KMS-11 (cell line): ENCODE results near the gene NSG2.

Source experiments
- H2AFZ ChIP-seq: fragments of 200-600 bp; sonication (generic); 2 replicates; pipeline ENCODE4 v1.6.1; 2016; ENCODE audit warnings: antibody characterized with exemption, mixed run types, low read depth
- H3K27ac ChIP-seq: fragments of 200-600 bp; sonication (generic); 2 replicates; pipeline ENCODE4 v1.6.1; 2016; ENCODE audit warnings: mild to moderate bottlenecking, mixed run types
- H3K27me3 ChIP-seq: fragments of 200-600 bp; sonication (generic); 2 replicates; pipeline ENCODE4 v1.6.1; 2017; ENCODE audit warnings: mild to moderate bottlenecking, low read depth, mixed run types, moderate library complexity; ENCODE audit not compliant: insufficient read depth
- H3K36me3 ChIP-seq: fragments of 200-600 bp; sonication (generic); 2 replicates; pipeline ENCODE4 v1.6.1; 2017; ENCODE audit warnings: mild to moderate bottlenecking, mixed run types; ENCODE audit not compliant: insufficient read depth
- H3K4me1 ChIP-seq: fragments of 200-600 bp; sonication (generic); 2 replicates; pipeline ENCODE4 v1.6.1; 2016; ENCODE audit warnings: mild to moderate bottlenecking, low read depth, mixed run types; ENCODE audit not compliant: poor library complexity, severe bottlenecking
- H3K4me2 ChIP-seq: fragments of 200-600 bp; sonication (generic); 2 replicates; pipeline ENCODE4 v1.7.0; 2016; ENCODE audit warnings: mild to moderate bottlenecking, mixed run types
- H3K4me3 ChIP-seq: fragments of 200-600 bp; sonication (generic); IDR thresholded peaks from 2 replicates; pipeline ENCODE4 v1.6.1; 2017; ENCODE audit warnings: low read depth, low read length, mixed read lengths; ENCODE audit not compliant: insufficient read depth
- H3K79me2 ChIP-seq: fragments of 200-600 bp; sonication (generic); 2 replicates; pipeline ENCODE4 v1.6.1; 2016; ENCODE audit warnings: low read depth, mixed run types; ENCODE audit not compliant: insufficient read depth
- H3K9ac ChIP-seq: fragments of 200-600 bp; sonication (generic); 2 replicates; pipeline ENCODE4 v1.6.1; 2016; ENCODE audit warnings: mild to moderate bottlenecking, mixed run types
- H4K20me1 ChIP-seq: fragments of 200-600 bp; sonication (generic); 2 replicates; pipeline ENCODE4 v1.6.1; 2016; ENCODE audit warnings: mild to moderate bottlenecking, mixed run types; ENCODE audit not compliant: insufficient read depth
- CTCF ChIP-seq: fragments of 200-600 bp; sonication (generic); conservative IDR thresholded peaks from 2 replicates; pipeline ENCODE4 v1.6.1; 2017; ENCODE audit warnings: low read depth, mild to moderate bottlenecking, antibody characterized with exemption, low read length, moderate library complexity, mixed read lengths

The NSG2 gene

GRCh38 chr5:174067499-174067898 is 22.0 kb downstream of the NSG2 start:
- no peak overlapping the region for H3K4me3 ChIP-seq
- H3K79me2 ChIP-seq, result no peaks in the 10 kb centered on the region
- H3K36me3 ChIP-seq, result no peaks in the 10 kb centered on the region
- peaks cover 6% of the 10 kb centered on the region for H3K4me1 ChIP-seq
- peak overlapping the region; percentile 12; the same call in 1 of the 2 replicates for H3K4me2 ChIP-seq
- no peak overlapping the region for H2AFZ ChIP-seq
- H4K20me1 ChIP-seq, result no peaks in the 10 kb centered on the region
- H3K27ac ChIP-seq, result no peak overlapping the region
- no peak overlapping the region for H3K9ac ChIP-seq
- TF ChIP-seq CTCF, result no peak
- H3K27me3 ChIP-seq, result no peaks in the 10 kb centered on the region

- Histone ChIP-seq H3K9ac (no peak overlapping the region), H3K4me1 (peaks cover 6% of the 10 kb centered on the region), H3K27me3 (no peaks in the 10 kb centered on the region), H3K79me2 (no peaks in the 10 kb centered on the region), H3K4me3 (no peak overlapping the region), H3K36me3 (no peaks in the 10 kb centered on the region), H2AFZ (no peak overlapping the region), H3K27ac (no peak overlapping the region), H3K4me2 (no peak overlapping the region), H4K20me1 (no peaks in the 10 kb centered on the region)
- no peak for TF ChIP-seq CTCF
Observed at GRCh38 chr5:174071484-174071883, 26.0 kb downstream of the NSG2 start.

GRCh38 chr5:174073122-174073660 is 27.7 kb downstream of the NSG2 start:
- no peaks in the 10 kb centered on the region for H3K4me1 ChIP-seq
- TF ChIP-seq CTCF, result no peak

GRCh38 chr5:174074369-174074768 is 28.9 kb downstream of the NSG2 start:
- Histone ChIP-seq H2AFZ (no peak overlapping the region), H3K36me3 (no peaks in the 10 kb centered on the region), H3K9ac (no peak overlapping the region), H3K27me3 (no peaks in the 10 kb centered on the region), H3K79me2 (no peaks in the 10 kb centered on the region), H3K27ac (no peak overlapping the region), H4K20me1 (no peaks in the 10 kb centered on the region), H3K4me1 (no peaks in the 10 kb centered on the region), H3K4me3 (no peak overlapping the region), H3K4me2 (no peak overlapping the region)
- no peak for TF ChIP-seq CTCF

More at GRCh38 chr5:174073122-174073660, 27.7 kb downstream of the NSG2 start:
- Histone ChIP-seq H2AFZ (no peak overlapping the region), H3K79me2 (no peaks in the 10 kb centered on the region), H4K20me1 (no peaks in the 10 kb centered on the region), H3K4me3 (no peak overlapping the region), H3K27me3 (no peaks in the 10 kb centered on the region), H3K4me2 (no peak overlapping the region), H3K9ac (no peak overlapping the region), H3K27ac (no peak overlapping the region), H3K36me3 (no peaks in the 10 kb centered on the region)
